Fibroblast of lung (primary cell): Measurements from ENCODE around the gene HIVEP3.

ENCODE experiments used
- CTCF ChIP-seq, 2 donors: IDR thresholded peaks in 1 of 2; conservative IDR thresholded peaks in 1 of 2; 1 replicate in 1 of 2; 2 replicates in 1 of 2; pipeline ENCODE4 v1.5.1; 2011 to 2012; ENCODE audit warnings: low read length in 2 of 2, control low read depth in 1 of 2, inconsistent platforms in 1 of 2, low read depth in 1 of 2, mild to moderate bottlenecking in 1 of 2
- EZH2 ChIP-seq: IDR thresholded peaks from 2 replicates; pipeline ENCODE4 v1.5.1; 2012; ENCODE audit warnings: low read length, control low read depth, mild to moderate bottlenecking; ENCODE audit errors: missing control alignments

- TF ChIP-seq CTCF (conservative IDR thresholded peaks at IDR 0.05 in 1 of 2, IDR thresholded peaks at IDR 0.05 in 1 of 2; ENCODE audit: low read depth in 1 of 2, low read length in 2 of 2), result no peak
- TF ChIP-seq EZH2, result no peak
These were observed 246.5 kb downstream of the HIVEP3 start for GRCh38 chr1:41672173-41672572.
